GM18868 (cell line): Measurements from ENCODE around the gene MC4R.
"Not testable (repeated sequence)": the region's sequence is repeated elsewhere in the genome, so short reads cannot be mapped to it uniquely, and the experiment has no call there.

ENCODE experiments used
- ATAC-seq: cut with Tn5 transposase; IDR thresholded peaks from one replicate; pipeline ENCODE4 v1.9.1; 2021; ENCODE audit warnings: mild to moderate bottlenecking, moderate library complexity; ENCODE audit not compliant: unreplicated experiment

MC4R gene

GRCh38 chr18:60372596-60372995 lies at the start of gene MC4R:
MC4R (minus strand) TSS chr18:60372775; CDS start chr18:60372349, 426 bp downstream.
- peak; percentile 55 for ATAC-seq

- ATAC-seq: not testable (repeated sequence)
Measured at GRCh38 chr18:60422306-60422705, 49.7 kb upstream of the MC4R start.

GRCh38 chr18:60421356-60422118 lies 49.0 kb upstream of the MC4R start:
- no peak for ATAC-seq

- no peak for ATAC-seq
Measured at GRCh38 chr18:60417946-60418345, 45.4 kb upstream of the MC4R start.

- ATAC-seq: peak; percentile 52
Measured at GRCh38 chr18:60413944-60414547, 41.5 kb upstream of the MC4R start.

GRCh38 chr18:60411715-60412114 lies 39.1 kb upstream of the MC4R start:
- ATAC-seq: no peak

- no peak for ATAC-seq
Measured at GRCh38 chr18:60406721-60407120, 34.1 kb upstream of the MC4R start.

GRCh38 chr18:60404486-60405085 lies 32.0 kb upstream of the MC4R start:
- no peak for ATAC-seq

- no peak for ATAC-seq
Measured at GRCh38 chr18:60401346-60401745, 28.8 kb upstream of the MC4R start.

GRCh38 chr18:60391571-60392226 lies 19.1 kb upstream of the MC4R start:
- ATAC-seq: no peak

GRCh38 chr18:60389314-60389713 lies 16.7 kb upstream of the MC4R start:
- no peak for ATAC-seq

GRCh38 chr18:60385693-60386092 lies 13.1 kb upstream of the MC4R start:
- ATAC-seq: no peak

- no peak for ATAC-seq
Measured at GRCh38 chr18:60383893-60384292, 11.3 kb upstream of the MC4R start.

- no peak for ATAC-seq
Measured at GRCh38 chr18:60377778-60378469, 5.3 kb upstream of the MC4R start.

GRCh38 chr18:60372132-60372531 lies 443 bp downstream of the MC4R start:
- ATAC-seq: no peak

- ATAC-seq: no peak
Measured at GRCh38 chr18:60358516-60358915, 14.1 kb downstream of the MC4R start.

GRCh38 chr18:60350941-60351340 lies 21.6 kb downstream of the MC4R start:
- ATAC-seq: no peak

- no peak for ATAC-seq
Measured at GRCh38 chr18:60350150-60350549, 22.4 kb downstream of the MC4R start.

GRCh38 chr18:60347526-60348045 lies 25.0 kb downstream of the MC4R start:
- no peak for ATAC-seq

GRCh38 chr18:60339018-60339417 lies 33.6 kb downstream of the MC4R start:
- no peak for ATAC-seq

GRCh38 chr18:60331890-60332289 lies 40.7 kb downstream of the MC4R start:
- ATAC-seq: no peak
